Pancreas (tissue), 10 donors: Measurements from ENCODE around the gene EGFR. TPM values are rescaled to one million over a fixed set of nuclear protein-coding genes. Genes with fewer than 3 reads are reported as not detected.
"Not testable (repeated sequence)": the region's sequence is repeated elsewhere in the genome, so short reads cannot be mapped to it uniquely, and the experiment has no call there.

Experiments
- ATAC-seq, 4 donors: fragments of 200-7000 bp; cut with Tn5 transposase; one replicate each; pipeline versions ENCODE4 v1.8.0 to v1.9.1; 2020; ENCODE audit warnings: mild to moderate bottlenecking in 4 of 4, moderate library complexity in 4 of 4
- DNase-seq, 6 donors: peaks; one replicate each; pipeline ENCODE4 v3.0.0-alpha.2; 2020
- FAIRE-seq: peaks from 2 replicates; lab custom pipeline; 2012; peaks lifted over from hg19 to GRCh38; lab: Jason Lieb, UNC
- H3K27ac ChIP-seq, 4 donors: fragments of 200-600 bp; sonication (generic); 1 replicate in 3 of 4; 2 replicates in 1 of 4; pipeline versions ENCODE4 v1.5.0 to v1.8.0; 2020
- H3K27me3 ChIP-seq, 4 donors: fragments of 200-600 bp; one replicate each; pipeline ENCODE4 v1.8.0; 2021
- H3K36me3 ChIP-seq, 3 donors: fragments of 200-600 bp; sonication (generic) in 1 of 3; one replicate each; pipeline versions ENCODE4 v1.5.0 to v1.8.0; 2020 to 2021
- H3K4me1 ChIP-seq, 3 donors: fragments of 200-600 bp; one replicate each; pipeline ENCODE4 v1.8.0; 2021
- H3K4me3 ChIP-seq, 4 donors: fragments of 200-600 bp; sonication (generic) in 2 of 4; one replicate each; pipeline versions ENCODE4 v1.5.0 to v1.8.0; 2020 to 2021
- H3K9me3 ChIP-seq, 4 donors: fragments of 200-600 bp; one replicate each; pipeline ENCODE4 v1.8.0; 2021
- CTCF ChIP-seq, 4 donors: fragments of 200-600 bp; sonication (generic) in 3 of 4; IDR thresholded peaks; one replicate each; pipeline versions ENCODE4 v1.5.0 to v1.8.0; 2021; ENCODE audit warnings: antibody characterized with exemption in 4 of 4
- WGBS, 2 donors: extraction: QIAGEN DNeasy Blood & Tissue Kit; methylation state at CpG; one replicate each; pipeline ENCODE4 v1.1.7; 2013; 5-methylcytosine and 5-hydroxymethylcytosine counted together
- intact Hi-C, 3 donors: fragments of 100-400 bp; cut with DNase I; formaldehyde crosslinking; loops; one replicate each; pipeline versions ENCODE4 v1.11.1 to v1.14.2; 2022
- polyA plus RNA-seq, 2 donors: library from polyadenylated mRNA; stranded (reverse); fragments of 200-250 nt; gene quantifications; one replicate each; pipeline ENCODE4 v1.2.3, GENCODE V29; 2013
- total RNA-seq, 6 donors: library from RNA; stranded (reverse); fragmentation: NEBNext Ultra II Directional in 4 of 6; extraction: Animal tissue kit (Norgen Biotek cat#: 25700) in 4 of 6; gene quantifications; one replicate each; pipeline versions ENCODE4 v1.2.1 to v1.2.4, GENCODE V29; 2021 to 2023
- donor health status: healthy with polysubstance abuse.
- donor health status: DM: no; HTN: no; CAD: no; lungs with moderate emphysema.
- donor health status: DM: no; HTN: no; CAD: no.
- donor health status: control.
- donor health status: control.
- donor health status: Bipolar disorder and iron deficiency.
- donor health status: DM: yes; HTN: yes; CAD: no.
- donor health status: DM: no; HTN: no; CAD: no.
- donor health status: DM: no; HTN: no; CAD: no.
- donor health status: DM: yes; HTN: yes; CAD: no.

The EGFR gene
- total and polyA plus RNA-seq, 8 donors, result 5.5 to 38.8 (median 30.3) TPM

- Histone ChIP-seq H3K9me3 (no peaks in the 10 kb centered on the region), H3K36me3 (peaks cover 0 to 46% (median 14%) of the 10 kb centered on the region in 3 donors), H3K27ac (no peak overlapping the region), H3K4me1 (no peaks in the 10 kb centered on the region), H3K27me3 (no peaks in the 10 kb centered on the region), H3K4me3 (no peak overlapping the region)
- ATAC-seq (no peak), FAIRE-seq (no peak), DNase-seq (no peak)
- no peak for TF ChIP-seq CTCF (IDR thresholded peaks at IDR 0.05)
- 92 to 94% methylated on average over 13 of the region's 13 CpGs for WGBS, 2 donors
- intact Hi-C loops, result no loop called here
These were observed 146.5 kb downstream of the EGFR start for GRCh38 chr7:55165176-55165861.

- peaks cover 0 to 52% (median 19%) of the 10 kb centered on the region in 3 donors for H3K36me3 ChIP-seq
- H3K27ac ChIP-seq, H3K9me3 ChIP-seq, H3K4me3 ChIP-seq, H3K27me3 ChIP-seq, intact Hi-C loops, ATAC-seq, DNase-seq, H3K4me1 ChIP-seq: not testable (repeated sequence)
- FAIRE-seq, result peak; percentile 26
- 94 to 95% methylated on average over 4 of the region's 4 CpGs for WGBS, 2 donors
These were observed 148.5 kb downstream of the EGFR start for GRCh38 chr7:55167296-55167695.

GRCh38 chr7:55170335-55171069 is 151.7 kb downstream of the EGFR start:
- WGBS, 2 donors, result 82 to 91% methylated on average over 11 of the region's 11 CpGs
- intact Hi-C loops, result no loop called here
- H3K27ac ChIP-seq, result no peak overlapping the region
- H3K4me3 ChIP-seq, result no peak overlapping the region
- TF ChIP-seq CTCF (IDR thresholded peaks at IDR 0.05), result no peak
- no peak for FAIRE-seq
- H3K27me3 ChIP-seq, result no peaks in the 10 kb centered on the region
- no peak for DNase-seq
- H3K36me3 ChIP-seq, result peaks cover 0 to 73% (median 29%) of the 10 kb centered on the region in 3 donors
- H3K4me1 ChIP-seq, result no peaks in the 10 kb centered on the region
- ATAC-seq, result no peak
- no peaks in the 10 kb centered on the region for H3K9me3 ChIP-seq

- Histone ChIP-seq H3K27me3 (no peaks in the 10 kb centered on the region), H3K36me3 (peaks cover 0 to 73% (median 26%) of the 10 kb centered on the region in 3 donors), H3K4me1 (no peaks in the 10 kb centered on the region), H3K4me3 (no peak overlapping the region), H3K9me3 (no peaks in the 10 kb centered on the region), H3K27ac (no peak overlapping the region)
- WGBS, 2 donors, result 90 to 93% methylated on average over 7 of the region's 7 CpGs
- DNase-seq, result no peak
- no peak for FAIRE-seq
- no peak for TF ChIP-seq CTCF (IDR thresholded peaks at IDR 0.05)
- no peak for ATAC-seq
- intact Hi-C loops, result no loop called here
These were observed 152.3 kb downstream of the EGFR start for GRCh38 chr7:55171157-55171556.

- H3K36me3 ChIP-seq, result peaks cover 0 to 76% (median 26%) of the 10 kb centered on the region in 3 donors
- H3K9me3 ChIP-seq, result no peaks in the 10 kb centered on the region
- H3K4me1 ChIP-seq, result no peaks in the 10 kb centered on the region
- intact Hi-C loops, result no loop called here
- WGBS, 2 donors, result 92 to 95% methylated on average over 5 of the region's 5 CpGs
- H3K27me3 ChIP-seq, result no peaks in the 10 kb centered on the region
- H3K27ac ChIP-seq, result no peak overlapping the region
- no peak overlapping the region for H3K4me3 ChIP-seq
- FAIRE-seq (no peak), DNase-seq (no peak), ATAC-seq (no peak)
- TF ChIP-seq CTCF (IDR thresholded peaks at IDR 0.05), result no peak
These were observed 153.3 kb downstream of the EGFR start for GRCh38 chr7:55172161-55172560.
